ENCODE measurements around the gene VWDE. TPM values are rescaled to one million over a fixed set of nuclear protein-coding genes. Genes with fewer than 3 reads are reported as not detected.

The VWDE gene
- total and polyA plus RNA-seq, 2 donors from 2014 or later = 0.69 to 1.5 TPM

GRCh38 chr7:12291870-12292269 is 111.8 kb downstream of the VWDE start:
- Histone ChIP-seq H3K4me1 (ENCODE audit: control insufficient read depth in 2 of 3, insufficient read depth in 2 of 3, low read depth in 1 of 3, low read length in 3 of 3) (peaks cover 0 to 4% (median 0%) of the 10 kb centered on the region in 3 donors), H3K4me3 (ENCODE audit: low read length in 3 of 3) (no peak overlapping the region), H3K36me3 (ENCODE audit: control insufficient read depth in 2 of 3, insufficient read depth in 3 of 3, low read length in 3 of 3) (no peaks in the 10 kb centered on the region), H3K9ac (ENCODE audit: low read length in 3 of 3) (no peak overlapping the region), H3K27ac (ENCODE audit: low read depth in 2 of 2, low read length in 2 of 2) (no peak overlapping the region), H3K27me3 (ENCODE audit: control insufficient read depth, insufficient read depth, low read length) (no peaks in the 10 kb centered on the region), H3K9me3 (ENCODE audit: control insufficient read depth in 2 of 3, insufficient read depth in 1 of 3, low read length in 3 of 3) (peaks cover 0 to 12% (median 0%) of the 10 kb centered on the region in 3 donors)
- FAIRE-seq (no peak), DNase-seq (no peak)
- intact Hi-C loops (cut with DNase I) = no loop called here
- no peak for TF ChIP-seq CTCF (IDR thresholded peaks at IDR 0.05; ENCODE audit: borderline replicate concordance, extremely low read depth, insufficient read depth)

DNA sequence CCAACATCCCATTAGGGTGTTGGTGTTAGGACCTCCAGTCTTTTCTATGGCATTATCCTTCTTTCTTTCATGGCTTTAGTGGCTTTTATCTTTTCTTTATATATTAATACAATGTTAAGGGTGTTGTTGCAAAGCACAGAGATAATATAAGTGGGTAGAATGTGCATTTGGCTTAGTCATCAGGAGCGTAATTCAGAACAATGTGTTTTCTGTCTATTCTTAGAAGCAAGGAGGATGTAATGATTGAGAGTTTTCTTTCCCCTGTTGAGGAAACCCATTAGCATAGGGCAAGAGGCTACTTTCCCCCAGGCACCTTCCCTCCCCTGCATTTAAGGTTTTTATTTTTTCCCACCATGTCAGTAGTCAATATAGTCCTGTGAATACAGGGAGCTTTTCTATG is 112.9 kb downstream of the VWDE start:
- no peaks in the 10 kb centered on the region for H3K27me3 ChIP-seq (ENCODE audit: control insufficient read depth, insufficient read depth, low read length)
- peaks cover 0 to 4% (median 0%) of the 10 kb centered on the region in 3 donors for H3K4me1 ChIP-seq (ENCODE audit: control insufficient read depth in 2 of 3, insufficient read depth in 2 of 3, low read depth in 1 of 3, low read length in 3 of 3)
- intact Hi-C loops (cut with DNase I) = no loop called here
- no peak for FAIRE-seq
- TF ChIP-seq CTCF (IDR thresholded peaks at IDR 0.05; ENCODE audit: borderline replicate concordance, extremely low read depth, insufficient read depth) = no peak
- H3K9ac ChIP-seq (ENCODE audit: low read length in 3 of 3) = no peak overlapping the region
- peaks cover 0 to 12% (median 0%) of the 10 kb centered on the region in 3 donors for H3K9me3 ChIP-seq (ENCODE audit: control insufficient read depth in 2 of 3, insufficient read depth in 1 of 3, low read length in 3 of 3)
- DNase-seq = no peak
- H3K27ac ChIP-seq (ENCODE audit: low read depth in 2 of 2, low read length in 2 of 2) = no peak overlapping the region
- H3K36me3 ChIP-seq (ENCODE audit: control insufficient read depth in 2 of 3, insufficient read depth in 3 of 3, low read length in 3 of 3) = no peaks in the 10 kb centered on the region
- no peak overlapping the region for H3K4me3 ChIP-seq (ENCODE audit: low read length in 3 of 3)

- Histone ChIP-seq H3K9ac (ENCODE audit: low read length in 3 of 3) (no peak overlapping the region), H3K9me3 (ENCODE audit: control insufficient read depth in 2 of 3, insufficient read depth in 1 of 3, low read length in 3 of 3) (peaks cover 0 to 12% (median 0%) of the 10 kb centered on the region in 3 donors), H3K36me3 (ENCODE audit: control insufficient read depth in 2 of 3, insufficient read depth in 3 of 3, low read length in 3 of 3) (no peaks in the 10 kb centered on the region), H3K4me3 (ENCODE audit: low read length in 3 of 3) (no peak overlapping the region), H3K27ac (ENCODE audit: low read depth in 2 of 2, low read length in 2 of 2) (no peak overlapping the region), H3K4me1 (ENCODE audit: control insufficient read depth in 2 of 3, insufficient read depth in 2 of 3, low read depth in 1 of 3, low read length in 3 of 3) (peaks cover 0 to 4% (median 0%) of the 10 kb centered on the region in 3 donors), H3K27me3 (ENCODE audit: control insufficient read depth, insufficient read depth, low read length) (no peaks in the 10 kb centered on the region)
- FAIRE-seq = no peak
- no peak for TF ChIP-seq CTCF (IDR thresholded peaks at IDR 0.05; ENCODE audit: borderline replicate concordance, extremely low read depth, insufficient read depth)
- DNase-seq = no peak
- intact Hi-C loops (cut with DNase I) = no loop called here
These were observed 113.7 kb downstream of the VWDE start for GRCh38 chr7:12289996-12290395.

DNA sequence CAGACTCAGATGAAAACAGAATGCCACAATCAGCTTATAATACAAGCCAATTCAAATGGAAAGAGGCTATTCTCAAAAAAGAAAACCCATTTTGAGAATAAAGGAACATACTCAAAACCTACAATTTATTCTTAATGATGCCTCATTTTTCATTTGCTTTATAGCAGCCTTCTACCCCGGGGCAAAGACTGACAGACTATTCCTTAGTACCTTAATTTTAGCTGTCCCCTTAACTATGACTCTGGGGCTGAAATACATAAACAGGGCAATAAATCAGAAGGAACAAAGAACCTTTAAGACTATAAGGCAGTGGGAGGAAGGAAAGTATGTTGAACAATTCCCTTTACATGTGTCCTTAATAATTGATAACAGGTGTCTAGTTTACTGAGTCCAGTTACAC is 115.8 kb downstream of the VWDE start:
- intact Hi-C loops (cut with DNase I) = no loop called here
- no peak overlapping the region for H3K9ac ChIP-seq (ENCODE audit: low read length in 3 of 3)
- TF ChIP-seq CTCF (IDR thresholded peaks at IDR 0.05; ENCODE audit: borderline replicate concordance, extremely low read depth, insufficient read depth) = no peak
- FAIRE-seq = no peak
- H3K4me3 ChIP-seq (ENCODE audit: low read length in 3 of 3) = no peak overlapping the region
- no peak overlapping the region for H3K27ac ChIP-seq (ENCODE audit: low read depth in 2 of 2, low read length in 2 of 2)
- H3K9me3 ChIP-seq (ENCODE audit: control insufficient read depth in 2 of 3, insufficient read depth in 1 of 3, low read length in 3 of 3) = peaks cover 0 to 12% (median 0%) of the 10 kb centered on the region in 3 donors
- no peaks in the 10 kb centered on the region for H3K36me3 ChIP-seq (ENCODE audit: control insufficient read depth in 2 of 3, insufficient read depth in 3 of 3, low read length in 3 of 3)
- peaks cover 0 to 4% (median 0%) of the 10 kb centered on the region in 3 donors for H3K4me1 ChIP-seq (ENCODE audit: control insufficient read depth in 2 of 3, insufficient read depth in 2 of 3, low read depth in 1 of 3, low read length in 3 of 3)
- no peaks in the 10 kb centered on the region for H3K27me3 ChIP-seq (ENCODE audit: control insufficient read depth, insufficient read depth, low read length)
- DNase-seq = no peak
